HepG2 (cell line): ENCODE results near the gene TMEM129. TPM values are rescaled to one million over a fixed set of nuclear protein-coding genes. Genes with fewer than 3 reads are reported as not detected.
A peak's percentile ranks its signal among the peaks of the same experiment; 100 is the strongest.

ENCODE experiments used
- ATF7-NPFF ChIP-seq: sonication (generic); formaldehyde crosslinking; IDR thresholded peaks from 2 replicates; pipeline ENCODE4 v1.8.1; 2023; ENCODE audit warnings: mild to moderate bottlenecking, low read depth, missing genetic modification reagents, moderate library complexity
- GABPB1 ChIP-seq: IDR thresholded peaks from 2 replicates; pipeline ENCODE4 v1.6.1; 2016; ENCODE audit warnings: mild to moderate bottlenecking, missing genetic modification reagents, moderate library complexity, missing compliant biosample characterization
- GATAD2A ChIP-seq: IDR thresholded peaks from 2 replicates; pipeline ENCODE4 v1.6.1; 2016
- GTF3A ChIP-seq: sonication (generic); formaldehyde crosslinking; conservative IDR thresholded peaks from 2 replicates; pipeline ENCODE4 v1.4.0; 2020; ENCODE audit warnings: mild to moderate bottlenecking, missing genetic modification reagents
- KAT8 ChIP-seq: IDR thresholded peaks from 2 replicates; pipeline ENCODE4 v1.6.1; 2016; ENCODE audit warnings: missing genetic modification reagents, missing compliant biosample characterization
- KLF9 ChIP-seq: IDR thresholded peaks from 2 replicates; pipeline ENCODE4 v1.6.1; 2016; ENCODE audit warnings: low read depth
- REL ChIP-seq: sonication (generic); formaldehyde crosslinking; conservative IDR thresholded peaks from 2 replicates; pipeline ENCODE4 v1.8.0; 2022; ENCODE audit warnings: mild to moderate bottlenecking, missing genetic modification reagents, moderate library complexity
- RFXAP ChIP-seq: sonication (generic); formaldehyde crosslinking; IDR thresholded peaks from 2 replicates; pipeline ENCODE4 v1.4.0; 2020; ENCODE audit warnings: missing genetic modification reagents, borderline replicate concordance
- SIX4 ChIP-seq: sonication (generic); formaldehyde crosslinking; IDR thresholded peaks from 2 replicates; pipeline ENCODE4 v1.4.0; 2020; ENCODE audit warnings: missing genetic modification reagents
- SPEN ChIP-seq: sonication (generic); formaldehyde crosslinking; IDR thresholded peaks from 2 replicates; pipeline ENCODE4 v1.5.1; 2020; ENCODE audit warnings: low read depth, mild to moderate bottlenecking, missing genetic modification reagents
- SSRP1 ChIP-seq: IDR thresholded peaks from 2 replicates; pipeline ENCODE4 v1.6.1; 2016; ENCODE audit warnings: control low read depth
- UBTF ChIP-seq: sonication (generic); formaldehyde crosslinking; IDR thresholded peaks from 2 replicates; pipeline ENCODE4 v1.4.0; 2020; ENCODE audit warnings: mild to moderate bottlenecking, missing genetic modification reagents
- ZBTB14 ChIP-seq: sonication (generic); formaldehyde crosslinking; IDR thresholded peaks from 2 replicates; pipeline ENCODE4 v1.4.0; 2020; ENCODE audit warnings: missing genetic modification reagents
- ZEB1 ChIP-seq: IDR thresholded peaks from 2 replicates; pipeline ENCODE4 v1.6.1; 2012; ENCODE audit warnings: mild to moderate bottlenecking, low read depth, inconsistent platforms; ENCODE audit not compliant: insufficient replicate concordance
- ZGPAT ChIP-seq: IDR thresholded peaks from 2 replicates; pipeline ENCODE4 v1.6.1; 2016; ENCODE audit warnings: mild to moderate bottlenecking
- ZKSCAN8 ChIP-seq: IDR thresholded peaks from 2 replicates; pipeline ENCODE4 v1.6.1; 2016; ENCODE audit warnings: borderline replicate concordance, missing genetic modification reagents, missing compliant biosample characterization
- ZNF274 ChIP-seq: sonication (generic); formaldehyde crosslinking; IDR thresholded peaks from 2 replicates; pipeline ENCODE4 v1.5.1; 2020; ENCODE audit warnings: mild to moderate bottlenecking, missing genetic modification reagents
- ZNF414 ChIP-seq: sonication (generic); formaldehyde crosslinking; IDR thresholded peaks from 2 replicates; pipeline ENCODE4 v1.5.0; 2020; ENCODE audit warnings: missing genetic modification reagents
- ZNF563 ChIP-seq: sonication (generic); formaldehyde crosslinking; IDR thresholded peaks from 2 replicates; pipeline ENCODE4 v1.8.0; 2022; ENCODE audit warnings: mild to moderate bottlenecking, moderate library complexity, missing genetic modification reagents
- ZNF710 ChIP-seq: sonication (generic); formaldehyde crosslinking; IDR thresholded peaks from 2 replicates; pipeline ENCODE4 v1.5.0; 2020; ENCODE audit warnings: mild to moderate bottlenecking, missing genetic modification reagents, borderline replicate concordance
- ZNF740 ChIP-seq: sonication (generic); formaldehyde crosslinking; IDR thresholded peaks from 2 replicates; pipeline ENCODE4 v1.4.0; 2020; ENCODE audit warnings: missing genetic modification reagents
- ZNF772 ChIP-seq: sonication (generic); formaldehyde crosslinking; IDR thresholded peaks from 2 replicates; pipeline ENCODE4 v1.5.0; 2020; ENCODE audit warnings: mild to moderate bottlenecking, missing genetic modification reagents
- polyA plus RNA-seq, 8 experiments: library from polyadenylated mRNA; depleted of rRNA in 3 of 8; stranded (reverse) in 7 of 8; unstranded in 1 of 8; fragments of >200 nt; fragmentation: Illumina TruSeq in 4 of 8; extraction: Trizol in 4 of 8; gene quantifications; 2 replicates each; pipeline versions ENCODE4 v1.2.1 to v1.2.3, GENCODE V29; 2011 to 2016; ENCODE audit warnings: low read depth in 4 of 8, missing spikeins in 1 of 8, mixed read lengths in 1 of 8; ENCODE audit not compliant: insufficient read depth in 1 of 8
- total RNA-seq, 5 experiments: library from RNA; depleted of rRNA; stranded (reverse); fragments of >200 nt; fragmentation: Illumina TruSeq; extraction: Trizol; gene quantifications; 2 replicates each; pipeline ENCODE4 v1.2.3, GENCODE V29; 2016; ENCODE audit warnings: low read depth in 1 of 5

TMEM129 gene
- total and polyA plus RNA-seq, 2 of the 13 experiments (the other 11 are each of a cell fraction or from before 2014, with no cell fraction given), result 19.0 to 25.8 TPM

- TF ChIP-seq ZNF710 (peak; percentile 44; the same call in 1 of the 2 replicates), ZNF274 (CRISPR knock-in tag) (peak; percentile 71; the same call in 1 of the 2 replicates), KAT8 (CRISPR knock-in tag) (peak; percentile 61), ZNF414 (CRISPR knock-in tag) (no peak), ZNF563 (CRISPR knock-in tag) (0 out of 2 replicates have a peak, but pooled peaks have one; percentile 40), REL (CRISPR knock-in tag) (no peak), ZNF772 (CRISPR knock-in tag) (peak; percentile 94), UBTF (CRISPR knock-in tag) (peak; percentile 100), RFXAP (peak; percentile 80), ZBTB14 (CRISPR knock-in tag) (0 out of 2 replicates have a peak, but pooled peaks have one; percentile 56), GTF3A (peak; percentile 76; the same call in 1 of the 2 replicates), ZKSCAN8 (peak; percentile 58; the same call in 1 of the 2 replicates), ATF7-NPFF (CRISPR knock-in tag) (0 out of 2 replicates have a peak, but pooled peaks have one; percentile 25), GATAD2A (CRISPR knock-in tag) (peak; percentile 76), GABPB1 (CRISPR knock-in tag) (peak; percentile 65; the same call in 1 of the 2 replicates), ZGPAT (peak; percentile 53; the same call in 1 of the 2 replicates), KLF9 (CRISPR knock-in tag) (no peak), ZNF740 (CRISPR knock-in tag) (0 out of 2 replicates have a peak, but pooled peaks have one; percentile 52), SPEN (CRISPR knock-in tag) (peak; percentile 49; the same call in 1 of the 2 replicates), ZEB1 (no peak), SIX4 (no peak), SSRP1 (0 out of 2 replicates have a peak, but pooled peaks have one; percentile 23)
Observed at GRCh38 chr4:1746919-1747602, 25.9 kb upstream of the TMEM129 start (continued).
